Measurements from ENCODE around the gene PCBP3.
"Not testable (repeated sequence)": the region's sequence is repeated elsewhere in the genome, so short reads cannot be mapped to it uniquely, and the experiment has no call there.

GRCh38 chr21:45609616-45610015 is 33.9 kb upstream of the PCBP3 start:
- not testable (repeated sequence) for TF ChIP-seq CTCF, POLR2A (IDR thresholded peaks at IDR 0.05)
